ENCODE data around the gene ROPN1. TPM values are rescaled to one million over a fixed set of nuclear protein-coding genes. Genes with fewer than 3 reads are reported as not detected.

ROPN1 gene
- total and polyA plus RNA-seq, 2 of the 4 experiments (the other 2 are of a cell fraction), result 0.03 to 0.18 TPM

- H3K23ac ChIP-seq (ENCODE audit: low read depth, low read length), result no peak overlapping the region
- no peak overlapping the region for H2BK120ac ChIP-seq (ENCODE audit: low read depth, low read length)
- no peak overlapping the region for H2BK20ac ChIP-seq (ENCODE audit: low read depth, low read length)
- no peak for DNase-seq
- ATAC-seq (ENCODE audit: low read depth), result no peak
- H3K36me3 ChIP-seq (ENCODE audit: control insufficient read depth, insufficient read depth, low read length), result no peaks in the 10 kb centered on the region
- H3K4me1 ChIP-seq (ENCODE audit: control insufficient read depth, insufficient read depth, low read length), result peaks cover 2% of the 10 kb centered on the region; the same call in 1 of the 2 replicates
- no peak overlapping the region for H2BK5ac ChIP-seq (ENCODE audit: low read depth, low read length, poor library complexity, severe bottlenecking)
- ChIA-PET CTCF (no interaction called here), POLR2A (ENCODE audit: unreplicated experiment) (no interaction called here)
- H3K9ac ChIP-seq (ENCODE audit: low read depth, low read length), result no peak overlapping the region
- BruUV-seq (replicated peaks), result no TSS peak
- no peak overlapping the region for H3K27ac ChIP-seq (ENCODE audit: insufficient read depth, low read length)
- no peak overlapping the region for H2AK9ac ChIP-seq (replicated peaks; ENCODE audit: low read depth, low read length, poor library complexity)
- no peak overlapping the region for H3K18ac ChIP-seq (ENCODE audit: low read depth, low read length)
- H3K14ac ChIP-seq (replicated peaks; ENCODE audit: low read depth, low read length), result no peak overlapping the region
- H3K4ac ChIP-seq (ENCODE audit: low read depth, low read length), result no peak overlapping the region
- no peaks in the 10 kb centered on the region for H3K79me1 ChIP-seq (ENCODE audit: low read depth in 1 of 2, low read length in 2 of 2)
- H3K4me3 ChIP-seq (ENCODE audit: insufficient read depth, low read depth, low read length), result no peak overlapping the region
- H3K56ac ChIP-seq (ENCODE audit: extremely low read depth, insufficient read depth, low read length), result no peak overlapping the region
- no peaks in the 10 kb centered on the region for H4K20me1 ChIP-seq (ENCODE audit: insufficient read depth, low read length)
- H3K9me3 ChIP-seq (ENCODE audit: control insufficient read depth, insufficient read depth, low read length), result no peaks in the 10 kb centered on the region
- no peak overlapping the region for H2BK15ac ChIP-seq (ENCODE audit: low read depth, low read length)
- H2AFZ ChIP-seq (replicated peaks; ENCODE audit: low read length, poor library complexity), result no peak overlapping the region
- dilution Hi-C loops (cut with HindIII; ENCODE audit: low sequenced_read_pairs, unreplicated experiment) (no loop called here), in situ Hi-C loops (cut with MboI; ENCODE audit: low sequenced_read_pairs) (no loop called here), intact Hi-C loops (cut with micrococcal nuclease) (no loop called here)
- H3K27me3 ChIP-seq (ENCODE audit: control insufficient read depth, insufficient read depth, low read length), result peaks cover 2% of the 10 kb centered on the region; the same call in 1 of the 2 replicates
- no peak overlapping the region for H2AK5ac ChIP-seq (ENCODE audit: low read depth, low read length)
- no peak overlapping the region for H4K5ac ChIP-seq (ENCODE audit: low read depth, low read length)
- H4K8ac ChIP-seq (ENCODE audit: low read depth in 2 of 2, low read length in 2 of 2), result no peak overlapping the region
- H3K9me1 ChIP-seq (ENCODE audit: insufficient read depth, low read length), result no peaks in the 10 kb centered on the region
- H4K91ac ChIP-seq (ENCODE audit: insufficient read depth, low read depth, low read length), result no peak overlapping the region
- TF ChIP-seq RAD21 (IDR thresholded peaks at IDR 0.05; ENCODE audit: low read length), result no peak
- no peak for TF ChIP-seq CTCF (conservative IDR thresholded peaks at IDR 0.05; ENCODE audit: low read depth, low read length)
- TF ChIP-seq USF2 (IDR thresholded peaks at IDR 0.05; ENCODE audit: low read depth, low read length), result no peak
- TF ChIP-seq SMC3 (IDR thresholded peaks at IDR 0.05; ENCODE audit: low read depth, low read length), result no peak
- TF ChIP-seq BHLHE40 (IDR thresholded peaks at IDR 0.05; ENCODE audit: low read depth, low read length), result no peak
- no peak for TF ChIP-seq MXI1 (IDR thresholded peaks at IDR 0.05; ENCODE audit: borderline replicate concordance, low read depth, low read length)
- TF ChIP-seq RCOR1 (IDR thresholded peaks at IDR 0.05; ENCODE audit: insufficient replicate concordance, low read length), result no peak
- no peak for TF ChIP-seq CEBPB (IDR thresholded peaks at IDR 0.05; ENCODE audit: low read depth, low read length)
- no peak for TF ChIP-seq FOS (IDR thresholded peaks at IDR 0.05; ENCODE audit: low read depth, low read length)
- TF ChIP-seq MAFK (IDR thresholded peaks at IDR 0.05; ENCODE audit: low read depth, low read length), result no peak
- TF ChIP-seq POLR2A (IDR thresholded peaks at IDR 0.05; ENCODE audit: low read depth, low read length), result no peak
- no peak overlapping the region for H3K4me2 ChIP-seq (ENCODE audit: low read depth, low read length)
Measured at GRCh38 chr3:123971406-123971805, 20.5 kb downstream of the ROPN1 start.

Data from IMR-90 (cell line).